GM12878 (cell line): ENCODE measurements around the gene ASB2. TPM values are rescaled to one million over a fixed set of nuclear protein-coding genes. Genes with fewer than 3 reads are reported as not detected.

Source experiments
- ATAC-seq: fragments of 200-7000 bp; cut with Tn5 transposase; 3 replicates; pipeline ENCODE4 v1.9.1; 2020; ENCODE audit warnings: mild to moderate bottlenecking, moderate library complexity
- BruUV-seq: library from RNA; stranded (reverse); fragments of 400-500 nt; replicated peaks from 2 replicates; lab custom pipeline; 2021; lab: Mats Ljungman, UMichigan
- CTCF ChIA-PET: fragments of 300-600 bp; sonication (Branson Sonifier 250); formaldehyde crosslinking; extraction: SDS; loops from one replicate; lab custom pipeline; 2021; ENCODE audit warnings: inconsistent platforms; lab: Yijun Ruan, JAX
- POLR2A ChIA-PET: fragments of 350-600 bp; formaldehyde crosslinking; extraction: SDS; loops from one replicate; lab custom pipeline; 2021; ENCODE audit warnings: inconsistent platforms; lab: Charles Lee
- RAD21 ChIA-PET: fragments of 300-600 bp; sonication (Branson Sonifier 250); formaldehyde crosslinking; loops from one replicate; lab custom pipeline; 2023; ENCODE audit warnings: antibody characterized with exemption; ENCODE audit not compliant: unreplicated experiment; lab: Charles Lee
- SMC1A ChIA-PET: fragments of 300-600 bp; sonication (Branson Sonifier 250); formaldehyde crosslinking; loops from one replicate; lab custom pipeline; 2023; ENCODE audit not compliant: unreplicated experiment, uncharacterized antibody; lab: Charles Lee
- DNase-seq: peaks from one replicate; pipeline ENCODE4 v3.0.0-alpha.2; 2011; ENCODE audit warnings: low read depth, low spot score
- FAIRE-seq: peaks from 3 replicates; lab custom pipeline; 2011; peaks lifted over from hg19 to GRCh38; lab: Jason Lieb, UNC
- H2AFZ ChIP-seq: 2 replicates; pipeline ENCODE4 v1.6.0; 2011; ENCODE audit warnings: low read depth, low read length, control low read depth; ENCODE audit not compliant: control insufficient read depth
- H3K27ac ChIP-seq: 2 replicates; pipeline ENCODE4 v1.5.1; 2011; ENCODE audit warnings: control low read depth; ENCODE audit not compliant: control insufficient read depth, insufficient read depth
- H3K27me3 ChIP-seq, 2 experiments: replicated peaks in 1 of 2; 2 replicates each; pipeline versions ENCODE4 v1.6.0 to v1.6.1; 2011; ENCODE audit warnings: low read length in 1 of 2; ENCODE audit not compliant: control insufficient read depth in 2 of 2, insufficient read depth in 2 of 2
- H3K36me3 ChIP-seq, 2 experiments: 2 replicates each; pipeline ENCODE4 v1.5.1; 2011; ENCODE audit warnings: low read length in 1 of 2; ENCODE audit not compliant: control insufficient read depth in 2 of 2, insufficient read depth in 2 of 2
- H3K4me1 ChIP-seq: 2 replicates; pipeline ENCODE4 v1.6.1; 2011; ENCODE audit warnings: mild to moderate bottlenecking, low read length, moderate library complexity, mixed read lengths; ENCODE audit not compliant: control insufficient read depth, insufficient read depth
- H3K4me2 ChIP-seq: 2 replicates; pipeline ENCODE4 v1.6.0; 2011; ENCODE audit warnings: control low read depth; ENCODE audit not compliant: control insufficient read depth, insufficient read depth
- H3K4me3 ChIP-seq: fragments of 200-600 bp; sonication (generic); 2 replicates; pipeline ENCODE4 v1.5.1; 2016
- H3K79me2 ChIP-seq: 2 replicates; pipeline ENCODE4 v1.6.0; 2011; ENCODE audit warnings: low read length; ENCODE audit not compliant: control insufficient read depth, insufficient read depth
- H3K9ac ChIP-seq: 2 replicates; pipeline ENCODE4 v1.8.0; 2011; ENCODE audit warnings: low read length, control low read depth, mixed read lengths; ENCODE audit not compliant: control insufficient read depth, insufficient read depth
- H3K9me3 ChIP-seq: replicated peaks from 3 replicates; pipeline ENCODE4 v1.5.1; 2011; ENCODE audit warnings: mild to moderate bottlenecking, low read length; ENCODE audit not compliant: control insufficient read depth, insufficient read depth
- H4K20me1 ChIP-seq: 2 replicates; pipeline ENCODE4 v1.6.0; 2011; ENCODE audit not compliant: control insufficient read depth, insufficient read depth
- CBFB ChIP-seq: IDR thresholded peaks from 2 replicates; pipeline ENCODE4 v1.6.1; 2016; ENCODE audit warnings: antibody characterized with exemption, low read depth
- E4F1 ChIP-seq: fragments of 450-650 bp; IDR thresholded peaks from 2 replicates; pipeline ENCODE4 v1.6.1; 2018; ENCODE audit warnings: borderline replicate concordance, mild to moderate bottlenecking; ENCODE audit not compliant: partially characterized antibody
- GATAD2B ChIP-seq: fragments of 450-650 bp; conservative IDR thresholded peaks from 2 replicates; pipeline ENCODE4 v1.6.1; 2017; ENCODE audit warnings: low read depth, mild to moderate bottlenecking, moderate library complexity
- IRF5 ChIP-seq: fragments of 450-650 bp; IDR thresholded peaks from 2 replicates; pipeline ENCODE4 v1.6.1; 2017; ENCODE audit warnings: borderline replicate concordance
- JUND ChIP-seq: IDR thresholded peaks from 2 replicates; pipeline ENCODE4 v1.6.1; 2012; ENCODE audit warnings: low read depth, mild to moderate bottlenecking, low read length, improper control_type of control experiment, moderate library complexity
- KLF5 ChIP-seq: fragments of 450-650 bp; IDR thresholded peaks from 2 replicates; pipeline ENCODE4 v1.6.1; 2014; ENCODE audit warnings: mild to moderate bottlenecking; ENCODE audit not compliant: partially characterized antibody
- NFIC ChIP-seq: IDR thresholded peaks from 2 replicates; pipeline ENCODE4 v1.6.1; 2012; ENCODE audit warnings: low read depth, mild to moderate bottlenecking, inconsistent platforms, low read length, moderate library complexity
- PKNOX1 ChIP-seq: fragments of 450-650 bp; IDR thresholded peaks from 2 replicates; pipeline ENCODE4 v1.6.1; 2016; ENCODE audit warnings: mild to moderate bottlenecking
- POLR2A ChIP-seq: IDR thresholded peaks from 2 replicates; pipeline ENCODE4 v1.6.1; 2011; ENCODE audit warnings: low read depth, mild to moderate bottlenecking, low read length
- SMAD1 ChIP-seq: fragments of 450-650 bp; IDR thresholded peaks from 2 replicates; pipeline ENCODE4 v1.6.1; 2018; ENCODE audit warnings: mild to moderate bottlenecking, low read depth; ENCODE audit not compliant: partially characterized antibody
- TBL1XR1 ChIP-seq: IDR thresholded peaks from 2 replicates; pipeline ENCODE4 v1.6.1; 2012; ENCODE audit warnings: low read depth, low read length, improper control_type of control experiment
- TCF12 ChIP-seq: IDR thresholded peaks from 2 replicates; pipeline ENCODE4 v1.6.1; 2011; ENCODE audit warnings: low read depth, mild to moderate bottlenecking, low read length
- ZNF687 ChIP-seq: fragments of 450-650 bp; IDR thresholded peaks from 2 replicates; pipeline ENCODE4 v1.6.1; 2017; ENCODE audit warnings: mild to moderate bottlenecking, moderate library complexity
- ZSCAN29 ChIP-seq: fragments of 450-650 bp; IDR thresholded peaks from 2 replicates; pipeline ENCODE4 v1.6.1; 2017; ENCODE audit warnings: mild to moderate bottlenecking, moderate library complexity
- WGBS: methylation state at CpG from one replicate; pipeline ENCODE4 v1.1.6; 2016; ENCODE audit warnings: low lambda C conversion rate; ENCODE audit not compliant: insufficient replicate concordance, insufficient coverage; ENCODE audit errors: missing lambda C conversion rate; 5-methylcytosine and 5-hydroxymethylcytosine counted together
- in situ Hi-C: fragments of 300-500 bp; cut with MboI; formaldehyde crosslinking; loops from 9 replicates; pipeline ENCODE4 v1.14.3; 2018; ENCODE audit warnings: mixed read lengths
- intact Hi-C: fragments of 100-400 bp; cut with micrococcal nuclease; formaldehyde crosslinking; loops from one replicate; pipeline ENCODE4 v1.14.2; 2022; ENCODE audit not compliant: unreplicated experiment
- polyA plus RNA-seq, 11 experiments: library from polyadenylated mRNA; depleted of rRNA in 4 of 11; unstranded in 6 of 11; stranded (reverse) in 5 of 11; fragments of >200 nt; fragmentation: Nextera tagmentation in 4 of 11; fragmentation: Illumina TruSeq in 1 of 11; extraction: Ambion mirVana in 4 of 11; extraction: Trizol in 1 of 11; gene quantifications; 1 replicate in 1 of 11; 2 replicates in 10 of 11; pipeline versions ENCODE4 v1.2.1 to v1.2.3, GENCODE V29; 2011 to 2016; ENCODE audit warnings: inconsistent platforms in 2 of 11, missing spikeins in 2 of 11, low read depth in 1 of 11
- total RNA-seq, 4 experiments: library from RNA; depleted of rRNA in 3 of 4; stranded (reverse); fragments of >200 nt in 3 of 4; fragmentation: Illumina TruSeq in 1 of 4; extraction: Trizol in 1 of 4; gene quantifications; 2 replicates each; pipeline versions ENCODE4 v1.2.1 to v1.2.3, GENCODE V29; 2013 to 2021

ASB2 gene
- total and polyA plus RNA-seq, 10 of the 15 experiments (the other 5 are each of a cell fraction or from before 2014, with no cell fraction given): 3.0 to 54.8 (median 33.5) TPM

- no peak for TF ChIP-seq SMAD1
- TF ChIP-seq TCF12: no peak
- TF ChIP-seq TBL1XR1: no peak
- no peak for TF ChIP-seq CBFB
- no peak for TF ChIP-seq IRF5
- TF ChIP-seq ZSCAN29: no peak
- no peak for TF ChIP-seq GATAD2B
- TF ChIP-seq PKNOX1: no peak
- TF ChIP-seq, all 136 proteins: peak for 0
Measured at GRCh38 chr14:93938751-93939303, 37.5 kb downstream of the ASB2 start (continued).

- ChIA-PET POLR2A (interaction anchor here (0.6 kb wide), 1 partner anchor 201 kb away, joined by 4 read pairs; no protein-coding TSS in a partner anchor), SMC1A (interaction anchor here (1.0 to 10.5 kb wide), 7 partner anchors 18 to 283 kb away, joined by 3 to 184 read pairs (median 4); partner anchors contain the start of gene CCDC197), CTCF (interaction anchor here (0.7 to 12.1 kb wide), 9 partner anchors 39 to 283 kb away, joined by 3 to 541 read pairs (median 7); partner anchors contain the start of genes ASB2 and CCDC197), RAD21 (interaction anchor here (9.0 to 13.9 kb wide), 2 partner anchors 33 to 64 kb away, joined by 209 to 344 read pairs; partner anchors contain the start of gene CCDC197)
- H3K9me3 ChIP-seq: no peaks in the 10 kb centered on the region; the same call in 2 of the 3 replicates
- FAIRE-seq (no peak), DNase-seq (no peak), ATAC-seq (no peak)
- H2AFZ ChIP-seq: no peak overlapping the region
- intact Hi-C loops: no loop called here
- in situ Hi-C loops: no loop called here
- no peaks in the 10 kb centered on the region for H4K20me1 ChIP-seq
- H3K36me3 ChIP-seq: peaks cover 2 to 3% of the 10 kb centered on the region in 2 experiments; a peak in 3 of 4 replicates
- H3K9ac ChIP-seq: no peak overlapping the region
- no peak overlapping the region for H3K27ac ChIP-seq
- H3K4me2 ChIP-seq: no peak overlapping the region
- H3K4me1 ChIP-seq: peaks cover 8% of the 10 kb centered on the region
- WGBS: 92% methylated on average over 13 of the region's 13 CpGs
- H3K27me3 ChIP-seq: no peaks in the 10 kb centered on the region
- H3K79me2 ChIP-seq: no peaks in the 10 kb centered on the region
- BruUV-seq: no TSS peak
- H3K4me3 ChIP-seq: no peak overlapping the region
- TF ChIP-seq NFIC (no peak), ZNF687 (no peak), POLR2A (no peak), JUND (no peak), E4F1 (no peak), KLF5 (no peak)
Measured at GRCh38 chr14:93937519-93937918, 38.9 kb downstream of the ASB2 start.
